Naive thymus-derived CD8-positive, alpha-beta T cell (primary cell): ENCODE data around the gene NOP56. TPM values are rescaled to one million over a fixed set of nuclear protein-coding genes. Genes with fewer than 3 reads are reported as not detected.
A peak's percentile ranks its signal among the peaks of the same experiment; 100 is the strongest.
"Not testable (repeated sequence)": the region's sequence is repeated elsewhere in the genome, so short reads cannot be mapped to it uniquely, and the experiment has no call there.

Experiments used
- ATAC-seq, 2 donors: fragments of 150-1000 bp; cut with Tn5 transposase in 1 of 2; sonication (Bioruptor Pico), chemical (Tn5 transposase) in 1 of 2; 1 replicate in 1 of 2; 2 replicates in 1 of 2; pipeline ENCODE4 v1.10.0; 2021; ENCODE audit warnings: mild to moderate bottlenecking in 2 of 2, moderate library complexity in 2 of 2
- POLR2A ChIA-PET: fragments of 350-600 bp; sonication (Branson Sonifier 250); formaldehyde crosslinking; loops from one replicate; lab custom pipeline; 2021; ENCODE audit warnings: antibody characterized with exemption; lab: Charles Lee
- DNase-seq, 10 donors: peaks; one replicate each; pipeline versions ENCODE4 v3.0.0 to v3.0.0-alpha.2; 2020 to 2022
- H3K27ac Mint-ChIP-seq, 10 donors: one replicate each; pipeline ENCODE4 v1.8.0; 2020 to 2022; ENCODE audit warnings: mild to moderate bottlenecking in 10 of 10, mixed read lengths in 10 of 10, moderate library complexity in 4 of 10, inconsistent platforms in 1 of 10
- H3K27me3 Mint-ChIP-seq, 5 donors: one replicate each; pipeline ENCODE4 v1.8.0; 2021 to 2022; ENCODE audit warnings: mixed read lengths in 5 of 5
- H3K36me3 Mint-ChIP-seq, 3 donors: one replicate each; pipeline ENCODE4 v1.8.0; 2020 to 2022; ENCODE audit warnings: mixed read lengths in 3 of 3, mild to moderate bottlenecking in 2 of 3, inconsistent platforms in 1 of 3
- H3K4me1 Mint-ChIP-seq, 4 donors: one replicate each; pipeline ENCODE4 v1.8.0; 2021 to 2022; ENCODE audit warnings: mixed read lengths in 4 of 4
- H3K4me3 Mint-ChIP-seq, 10 donors: one replicate each; pipeline ENCODE4 v1.8.0; 2020 to 2022; ENCODE audit warnings: mild to moderate bottlenecking in 10 of 10, mixed read lengths in 10 of 10, moderate library complexity in 6 of 10, inconsistent platforms in 1 of 10
- H3K9me3 Mint-ChIP-seq, 9 donors: one replicate each; pipeline ENCODE4 v1.8.0; 2020 to 2022; ENCODE audit warnings: mixed read lengths in 9 of 9, mild to moderate bottlenecking in 3 of 9, inconsistent platforms in 1 of 9, moderate library complexity in 1 of 9
- polyA plus RNA-seq, 3 donors: library from polyadenylated mRNA; unstranded; fragments of 300-500 nt; fragmentation: Illumina TruSeq; gene quantifications; one replicate each; pipeline ENCODE4 v1.2.3, GENCODE V29; 2021
- total RNA-seq, 8 experiments: library from RNA in 2 of 8; stranded (reverse) in 2 of 8; gene quantifications; one replicate each; pipeline ENCODE4 v1.2.3 and lab custom pipeline; 2021 to 2026

The NOP56 gene
- total and polyA plus RNA-seq, 5 experiments from 2014 or later: 72.3 to 279 (median 115) TPM

DNA sequence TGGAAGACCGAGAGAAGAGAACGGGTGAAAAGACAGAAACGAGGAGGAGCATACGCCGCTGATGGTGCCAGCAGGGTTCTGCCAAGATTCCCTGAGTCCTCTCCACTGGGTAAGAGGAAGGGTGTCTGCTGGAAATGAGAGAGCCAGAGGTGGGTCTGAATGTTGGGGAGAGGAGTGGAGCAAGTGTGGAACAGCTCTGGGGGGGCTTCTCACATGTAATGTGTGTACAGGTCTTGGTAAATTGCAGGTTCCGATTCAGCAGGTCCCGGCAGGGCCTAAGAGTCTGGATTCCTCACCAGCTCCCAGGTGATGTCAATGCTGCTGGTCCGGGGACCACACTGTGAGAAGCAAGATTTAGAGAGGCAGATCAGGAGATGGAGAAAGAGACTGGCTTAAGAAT is 38.7 kb downstream of the NOP56 start:
- Mint-ChIP-seq H3K4me3 (peak overlapping the region; percentile 86 to 95 (median 94)), H3K9me3 (no peaks in the 10 kb centered on the region), H3K27ac (peak overlapping the region in 8 of 10 donors; percentile 38 to 97 (median 76)), H3K36me3 (no peaks in the 10 kb centered on the region), H3K27me3 (peaks cover 5 to 34% (median 21%) of the 10 kb centered on the region in 5 donors), H3K4me1 (peaks cover 24 to 33% (median 28%) of the 10 kb centered on the region in 4 donors)
- POLR2A ChIA-PET: interaction anchor here (1.3 to 4.3 kb wide), 3 partner anchors 45 to 51 kb away, joined by 3 to 21 read pairs (median 8); no protein-coding TSS in a partner anchor
- ATAC-seq: no peak
- DNase-seq: no peak

DNA sequence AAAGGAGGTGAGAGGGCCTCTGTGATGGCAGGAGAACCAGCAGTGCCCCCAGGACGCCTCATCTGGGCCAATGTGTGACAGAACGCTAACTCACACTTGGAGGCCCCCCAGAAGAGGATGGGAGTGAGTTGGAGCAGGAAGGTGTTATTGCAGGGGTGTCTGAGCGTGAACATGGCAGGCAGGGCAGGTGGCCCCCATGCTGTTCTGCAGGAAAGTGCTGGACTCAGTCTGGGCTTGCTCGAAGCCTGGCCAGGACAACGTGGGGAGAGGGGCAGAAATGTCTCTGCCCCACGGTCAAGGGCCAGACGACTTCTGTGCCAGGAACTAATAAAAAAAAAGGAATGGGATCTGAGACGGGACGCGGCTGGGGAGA is 39.2 kb downstream of the NOP56 start:
- Mint-ChIP-seq H3K36me3 (no peaks in the 10 kb centered on the region), H3K27me3 (peaks cover 5 to 36% (median 24%) of the 10 kb centered on the region in 5 donors), H3K27ac (peak overlapping the region in 8 of 10 donors; percentile 38 to 97 (median 73)), H3K4me1 (peaks cover 24 to 33% (median 28%) of the 10 kb centered on the region in 4 donors), H3K9me3 (no peaks in the 10 kb centered on the region), H3K4me3 (peak overlapping the region; percentile 86 to 95 (median 94))
- DNase-seq (no peak), ATAC-seq (no peak)
- POLR2A ChIA-PET: interaction anchor here (1.0 to 4.3 kb wide), 4 partner anchors 28 to 50 kb away, joined by 3 to 21 read pairs (median 6); partner anchors contain the start of gene IDH3B

DNA sequence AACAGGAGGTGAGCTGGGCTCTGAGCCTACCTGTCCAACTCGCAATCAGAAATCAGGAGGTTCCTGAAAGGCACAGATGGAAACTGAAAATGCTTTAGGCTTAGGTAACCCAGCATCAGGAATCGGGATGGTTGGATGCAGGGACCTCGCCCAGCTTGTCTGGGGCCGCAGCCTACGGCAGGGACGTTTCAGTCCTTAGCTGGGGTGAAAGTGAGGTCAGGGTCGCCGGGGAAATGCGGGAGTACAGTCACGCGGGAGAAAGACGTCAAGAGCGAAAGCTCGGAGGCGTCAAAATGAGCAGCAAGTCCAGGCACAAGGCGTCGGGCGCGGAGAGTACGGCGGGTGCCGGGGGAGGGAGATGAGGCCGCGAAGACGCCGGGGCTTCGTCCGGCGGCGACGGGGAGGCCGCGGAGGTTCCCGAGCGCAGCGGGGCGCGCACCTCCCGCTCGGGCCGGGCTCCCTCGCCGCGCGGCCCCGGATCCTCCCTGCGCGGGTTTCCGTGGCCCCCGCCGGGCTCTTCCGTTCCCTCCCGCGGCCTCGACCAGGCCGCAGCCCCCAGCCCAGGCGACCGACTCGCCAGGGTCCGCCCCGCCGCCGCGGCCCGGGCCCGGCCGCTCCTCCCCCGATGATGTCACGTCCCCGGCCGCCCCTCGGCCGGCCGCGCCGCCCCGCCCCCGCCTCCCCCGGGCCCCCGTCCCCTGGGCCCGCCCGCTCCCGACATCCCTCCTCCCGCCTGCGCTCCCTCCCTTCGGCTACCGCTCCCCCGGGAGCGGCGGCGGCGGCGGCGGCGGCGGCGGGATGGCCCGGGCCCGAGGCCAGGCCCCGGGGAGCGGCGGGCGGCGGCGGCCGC is 39.8 kb downstream of the NOP56 start, which contains the start of gene EBF4:
EBF4 (plus strand) TSS at position 745 of the 850 bp plus-strand sequence. CDS start 866 bp downstream, outside the sequence.
- Mint-ChIP-seq H3K4me1 (peaks cover 24 to 33% (median 28%) of the 10 kb centered on the region in 4 donors), H3K27ac (peak within 1 kb of the TSS; percentile 48 to 97 (median 81)), H3K9me3 (no peaks in the 10 kb centered on the region), H3K4me3 (peak within 1 kb of the TSS; percentile 86 to 95 (median 94)), H3K36me3 (no peaks in the 10 kb centered on the region), H3K27me3 (peaks cover 7 to 40% (median 29%) of the 10 kb centered on the region in 5 donors)
- peak; percentile 8 to 31 for ATAC-seq
- peak in 6 of 10 donors; percentile 18 to 35 (median 32) for DNase-seq
- POLR2A ChIA-PET: interaction anchor here (1.0 to 4.3 kb wide), 6 partner anchors 28 to 148 kb away, joined by 3 to 21 read pairs (median 5); partner anchors contain the start of genes IDH3B, PCED1A and VPS16

DNA sequence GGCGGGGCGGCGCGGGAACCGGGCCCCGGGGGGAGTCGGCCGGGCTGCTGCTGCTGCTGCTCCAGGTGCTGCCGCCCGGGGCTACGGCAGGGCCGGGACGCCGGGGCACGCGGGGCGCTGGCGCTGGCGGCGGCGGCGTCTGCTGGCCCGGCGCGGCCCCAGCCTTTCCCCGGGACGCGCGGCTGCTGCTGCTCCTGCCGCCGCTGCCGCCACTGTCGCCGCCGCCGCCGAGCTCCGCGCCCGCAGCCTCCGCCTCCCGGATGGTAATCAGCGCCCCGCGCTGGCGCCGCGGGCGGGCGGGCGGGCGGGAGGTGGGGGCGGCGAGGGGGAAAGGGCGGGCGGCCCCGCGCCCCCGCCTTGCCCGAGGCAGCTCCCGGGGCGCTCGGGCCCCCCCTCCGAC is 40.5 kb downstream of the NOP56 start:
- H3K36me3 Mint-ChIP-seq: no peaks in the 10 kb centered on the region
- H3K4me3 Mint-ChIP-seq: no peak overlapping the region
- H3K9me3 Mint-ChIP-seq: no peaks in the 10 kb centered on the region
- H3K4me1 Mint-ChIP-seq: peaks cover 22 to 28% (median 24%) of the 10 kb centered on the region in 4 donors
- ATAC-seq (peak in 1 of 2 donors; percentile 41), DNase-seq (peak in 4 of 10 donors; percentile 15 to 35 (median 32))
- H3K27me3 Mint-ChIP-seq: peaks cover 7 to 39% (median 30%) of the 10 kb centered on the region in 5 donors
- H3K27ac Mint-ChIP-seq: no peak overlapping the region
- POLR2A ChIA-PET: interaction anchor here (0.7 to 4.3 kb wide), 7 partner anchors 19 to 148 kb away, joined by 3 to 21 read pairs (median 3); partner anchors contain the start of genes IDH3B, PCED1A and VPS16

DNA sequence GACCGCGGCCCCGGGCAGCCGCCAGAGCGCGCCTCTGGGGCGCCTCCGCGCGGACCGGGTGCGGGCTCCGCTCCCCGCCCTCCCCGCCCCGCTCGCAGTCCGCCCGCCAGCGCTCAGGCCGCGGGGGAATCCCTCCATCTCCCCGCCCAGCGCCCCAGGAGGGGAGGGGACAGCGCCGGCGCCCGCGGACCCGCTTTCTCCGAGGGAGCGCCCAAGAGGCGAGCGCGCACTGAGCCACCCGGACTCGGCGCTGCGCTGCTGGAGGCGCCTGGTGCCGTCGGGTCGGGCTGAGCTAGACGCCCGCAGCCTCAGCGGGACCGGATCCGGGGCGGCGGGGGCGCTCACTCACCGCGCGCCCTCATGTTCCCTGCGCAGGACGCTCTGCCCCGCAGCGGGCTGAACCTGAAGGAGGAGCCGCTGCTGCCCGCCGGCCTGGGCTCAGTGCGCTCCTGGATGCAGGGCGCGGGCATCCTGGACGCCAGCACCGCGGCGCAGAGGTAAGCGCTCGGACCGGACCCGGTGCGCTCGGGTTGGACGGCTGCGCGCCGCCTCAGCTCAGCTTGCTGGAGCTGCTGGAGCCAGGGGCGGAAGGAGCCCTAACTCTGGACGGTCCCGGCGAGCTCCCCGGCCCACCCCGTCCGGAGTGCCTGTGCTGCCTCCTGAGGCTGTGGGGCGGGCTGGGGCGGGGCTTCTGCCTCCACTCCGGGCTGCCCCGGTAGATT is 41.0 kb downstream of the NOP56 start:
- POLR2A ChIA-PET: interaction anchor here (0.7 to 4.3 kb wide), 9 partner anchors 20 to 147 kb away, joined by 3 to 21 read pairs (median 3); partner anchors contain the start of genes IDH3B, PCED1A and VPS16
- H3K36me3 Mint-ChIP-seq: no peaks in the 10 kb centered on the region
- peaks cover 16 to 23% (median 20%) of the 10 kb centered on the region in 4 donors for H3K4me1 Mint-ChIP-seq
- peak overlapping the region in 4 of 10 donors; percentile 3 to 43 (median 28) for H3K4me3 Mint-ChIP-seq
- H3K27me3 Mint-ChIP-seq: peaks cover 7 to 38% (median 30%) of the 10 kb centered on the region in 5 donors
- no peak overlapping the region for H3K27ac Mint-ChIP-seq
- DNase-seq (peak; percentile 21 to 67 (median 50)), ATAC-seq (peak; percentile 67 to 76)
- H3K9me3 Mint-ChIP-seq: no peaks in the 10 kb centered on the region

DNA sequence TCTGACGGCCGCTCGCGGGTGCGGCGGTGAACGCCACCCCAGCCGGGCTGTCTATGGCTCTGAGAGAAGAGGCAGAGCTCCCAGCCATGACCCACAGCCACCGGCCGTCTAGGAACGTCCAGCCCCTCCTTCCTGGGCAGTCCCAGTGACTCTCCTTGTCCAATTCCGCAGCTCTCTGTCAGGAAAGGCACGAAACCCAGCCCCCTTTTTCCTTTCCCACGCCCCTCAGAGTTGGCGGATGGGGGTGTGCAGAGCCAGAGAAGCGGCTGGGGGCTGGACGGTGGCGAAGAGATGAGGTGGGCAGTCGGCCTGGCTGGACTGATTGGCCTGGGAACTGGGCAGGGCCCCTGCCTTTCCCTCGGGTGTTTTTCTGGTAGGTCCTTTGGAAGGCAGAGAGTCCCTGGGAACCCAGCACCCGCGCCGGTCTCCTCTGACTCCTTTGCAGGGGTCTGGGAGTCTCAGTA is 41.6 kb downstream of the NOP56 start:
- no peak for ATAC-seq
- no peaks in the 10 kb centered on the region for H3K36me3 Mint-ChIP-seq
- POLR2A ChIA-PET: interaction anchor here (1.0 to 4.3 kb wide), 6 partner anchors 30 to 50 kb away, joined by 3 to 21 read pairs (median 6); partner anchors contain the start of gene IDH3B
- no peaks in the 10 kb centered on the region for H3K9me3 Mint-ChIP-seq
- H3K4me1 Mint-ChIP-seq: peaks cover 13 to 20% (median 19%) of the 10 kb centered on the region in 4 donors
- no peak for DNase-seq
- H3K4me3 Mint-ChIP-seq: peak overlapping the region in 7 of 10 donors; percentile 18 to 70 (median 39)
- peaks cover 7 to 38% (median 30%) of the 10 kb centered on the region in 5 donors for H3K27me3 Mint-ChIP-seq
- H3K27ac Mint-ChIP-seq: no peak overlapping the region

DNA sequence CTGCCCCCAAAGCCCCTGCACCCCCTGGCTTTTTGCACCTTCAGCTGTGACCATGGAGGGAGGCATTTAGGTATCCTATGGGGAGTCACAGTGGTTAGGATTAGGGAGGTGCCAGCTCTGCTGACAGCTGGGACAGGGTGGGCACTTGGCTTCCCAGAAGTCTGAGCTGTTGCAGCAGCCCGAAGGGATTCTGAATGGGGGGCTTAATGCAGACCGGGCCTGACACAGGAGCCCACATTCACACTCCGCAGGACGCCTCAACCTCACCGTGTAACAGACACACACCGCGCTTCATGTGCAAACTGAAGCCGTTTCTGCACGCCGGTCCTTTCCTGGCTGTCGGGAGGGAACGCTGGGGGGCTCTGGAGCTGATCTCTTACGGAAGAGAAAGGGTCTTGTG is 42.1 kb downstream of the NOP56 start:
- H3K27ac Mint-ChIP-seq: peak overlapping the region in 1 of 10 donors; percentile 69
- POLR2A ChIA-PET: interaction anchor here (0.8 to 4.3 kb wide), 4 partner anchors 40 to 145 kb away, joined by 3 to 21 read pairs (median 5); no protein-coding TSS in a partner anchor
- ATAC-seq: no peak
- H3K27me3 Mint-ChIP-seq: peaks cover 7 to 36% (median 30%) of the 10 kb centered on the region in 5 donors
- peak overlapping the region in 9 of 10 donors; percentile 18 to 70 (median 50) for H3K4me3 Mint-ChIP-seq
- no peaks in the 10 kb centered on the region for H3K9me3 Mint-ChIP-seq
- peaks cover 13 to 19% (median 17%) of the 10 kb centered on the region in 4 donors for H3K4me1 Mint-ChIP-seq
- no peak for DNase-seq
- no peaks in the 10 kb centered on the region for H3K36me3 Mint-ChIP-seq

DNA sequence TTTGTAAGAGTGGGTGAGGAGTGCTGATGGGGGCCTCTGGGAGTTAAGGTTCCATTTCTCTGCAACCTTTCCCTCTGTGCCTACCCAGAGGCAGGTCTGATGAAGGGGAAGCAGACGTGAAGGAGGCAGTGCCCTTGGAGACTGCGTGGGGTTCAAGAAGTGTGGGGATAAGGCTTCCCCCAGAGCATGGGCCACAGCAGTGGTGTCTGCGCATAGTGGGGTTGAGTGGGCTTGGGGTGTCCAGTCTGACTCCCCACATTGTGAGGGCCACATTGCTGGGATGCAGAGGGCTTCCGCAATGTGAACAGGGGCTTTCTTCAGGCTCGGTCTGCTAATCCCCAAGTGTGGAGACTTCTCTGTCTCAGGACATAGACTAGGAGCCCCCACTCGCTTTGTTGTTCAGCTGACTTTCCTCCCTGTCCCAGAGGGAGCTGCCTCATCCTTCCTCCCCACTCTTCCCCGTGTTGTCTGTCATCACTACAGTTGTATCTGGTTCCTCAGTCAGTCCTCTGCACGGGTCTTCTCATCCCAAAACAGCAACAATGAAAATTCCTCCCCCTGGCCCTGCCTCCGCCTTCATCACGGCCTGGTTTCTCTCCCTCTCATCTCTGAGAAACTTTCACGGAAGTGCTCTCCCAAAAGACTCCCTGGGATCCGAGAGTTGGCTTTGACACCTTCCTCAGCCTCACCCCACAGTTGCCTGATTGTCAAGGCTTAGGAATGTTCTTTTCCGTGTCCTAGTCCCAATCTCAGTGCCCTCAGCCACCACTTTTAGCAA is 43.0 kb downstream of the NOP56 start:
- DNase-seq (no peak), ATAC-seq (no peak)
- peaks cover 7 to 34% (median 30%) of the 10 kb centered on the region in 5 donors for H3K27me3 Mint-ChIP-seq
- POLR2A ChIA-PET: interaction anchor here (0.8 to 4.3 kb wide), 2 partner anchors 46 to 144 kb away, joined by 3 to 21 read pairs; no protein-coding TSS in a partner anchor
- H3K9me3 Mint-ChIP-seq: no peaks in the 10 kb centered on the region
- H3K4me3 Mint-ChIP-seq: peak overlapping the region in 9 of 10 donors; percentile 1 to 70 (median 46)
- H3K27ac Mint-ChIP-seq: peak overlapping the region in 3 of 10 donors; percentile 44 to 81 (median 69)
- no peaks in the 10 kb centered on the region for H3K36me3 Mint-ChIP-seq
- peaks cover 13 to 19% (median 17%) of the 10 kb centered on the region in 4 donors for H3K4me1 Mint-ChIP-seq

DNA sequence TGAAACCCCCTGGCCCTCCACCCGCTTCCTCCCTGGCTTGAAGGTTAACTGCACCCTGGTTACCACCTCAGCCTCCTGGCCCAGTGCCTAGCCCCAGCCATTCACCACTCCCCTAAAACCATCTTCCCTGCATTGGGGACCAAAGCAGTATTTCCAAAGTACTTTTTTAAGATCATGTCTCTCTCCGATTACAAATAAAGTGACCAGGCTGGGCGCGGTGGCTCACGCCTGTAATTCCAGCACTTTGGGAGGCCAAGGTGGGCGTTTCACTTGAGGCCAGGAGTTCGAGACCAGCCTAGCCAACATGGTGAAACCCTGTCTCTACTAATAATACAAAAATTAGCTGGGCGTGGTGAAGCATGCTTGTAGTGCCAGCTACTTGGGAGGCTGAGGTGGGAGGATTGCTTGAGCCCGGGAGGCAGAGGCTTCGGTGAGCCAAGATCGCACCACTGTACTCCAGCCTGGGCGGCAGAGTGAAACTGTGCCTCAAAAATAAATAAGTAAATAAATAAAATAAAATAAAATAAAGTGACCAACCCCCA is 43.6 kb downstream of the NOP56 start:
- H3K36me3 Mint-ChIP-seq, POLR2A ChIA-PET, H3K9me3 Mint-ChIP-seq, ATAC-seq, H3K27ac Mint-ChIP-seq, DNase-seq: not testable (repeated sequence)
- Mint-ChIP-seq H3K27me3 (peaks cover 7 to 33% (median 30%) of the 10 kb centered on the region in 5 donors), H3K4me3 (peak overlapping the region in 2 of 10 donors; percentile 29 to 37), H3K4me1 (peaks cover 11 to 14% (median 12%) of the 10 kb centered on the region in 4 donors)

DNA sequence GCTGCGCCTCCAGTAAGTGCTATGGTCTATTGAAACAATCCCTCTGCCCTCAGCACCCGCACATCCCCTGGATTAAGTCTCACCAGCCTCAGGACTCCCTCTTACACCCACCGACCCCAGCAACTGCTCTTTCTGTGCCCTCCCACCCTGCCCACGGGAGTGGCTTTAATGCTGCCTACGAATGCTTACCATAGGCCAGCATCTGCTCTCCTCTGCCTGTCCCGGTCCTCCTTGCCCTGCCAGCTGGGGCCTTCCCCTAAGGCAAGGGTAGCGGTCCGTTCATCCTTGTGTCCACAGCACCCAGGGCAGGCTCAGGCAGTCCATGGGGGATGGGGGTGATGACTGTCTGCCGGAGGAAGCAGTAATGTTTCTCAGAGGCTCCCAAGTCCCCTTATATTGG is 44.2 kb downstream of the NOP56 start:
- Mint-ChIP-seq H3K27ac (no peak overlapping the region), H3K9me3 (no peaks in the 10 kb centered on the region), H3K36me3 (no peaks in the 10 kb centered on the region), H3K27me3 (peaks cover 4 to 33% (median 25%) of the 10 kb centered on the region in 5 donors), H3K4me1 (peaks cover 6 to 9% (median 6%) of the 10 kb centered on the region in 4 donors), H3K4me3 (no peak overlapping the region)
- ATAC-seq (no peak), DNase-seq (no peak)
- POLR2A ChIA-PET: interaction anchor here (0.7 kb wide), 1 partner anchor 12 kb away, joined by 3 read pairs; no protein-coding TSS in a partner anchor
